PC-9 (cell line): ENCODE results near the gene HOMER3. TPM values are rescaled to one million over a fixed set of nuclear protein-coding genes. Genes with fewer than 3 reads are reported as not detected.

ENCODE experiments used
- BruUV-seq: library from RNA; stranded (reverse); fragments of 400-500 nt; replicated peaks from 2 replicates; lab custom pipeline; 2021; lab: Mats Ljungman, UMichigan
- CTCF ChIA-PET: fragments of 300-600 bp; sonication (Branson Sonifier 250); formaldehyde crosslinking; loops from one replicate; lab custom pipeline; 2022; ENCODE audit warnings: antibody characterized with exemption; lab: Charles Lee
- POLR2A ChIA-PET: fragments of 300-600 bp; sonication (Branson Sonifier 250); formaldehyde crosslinking; loops from one replicate; lab custom pipeline; 2022; ENCODE audit warnings: antibody characterized with exemption; ENCODE audit not compliant: unreplicated experiment; lab: Charles Lee
- DNase-seq, 2 experiments: peaks; one replicate each; pipeline versions ENCODE4 v3.0.0 to v3.0.0-alpha.2; 2015 to 2022; ENCODE audit warnings: mixed read lengths in 1 of 2
- H2AFZ ChIP-seq: fragments of 200-600 bp; sonication (generic); 2 replicates; pipeline ENCODE4 v1.8.1; 2017; ENCODE audit warnings: antibody characterized with exemption
- H3F3A ChIP-seq: fragments of 200-600 bp; sonication (generic); 2 replicates; pipeline ENCODE4 v1.8.1; 2017; ENCODE audit warnings: antibody characterized with exemption, mild to moderate bottlenecking, low read depth; ENCODE audit not compliant: insufficient read depth
- H3K27ac ChIP-seq: fragments of 200-600 bp; sonication (generic); 2 replicates; pipeline ENCODE4 v1.6.1; 2016; ENCODE audit warnings: mixed run types
- H3K27me3 ChIP-seq: fragments of 200-600 bp; sonication (generic); 2 replicates; pipeline ENCODE4 v1.6.1; 2016; ENCODE audit warnings: low read depth, mixed run types; ENCODE audit not compliant: insufficient read depth
- H3K36me3 ChIP-seq: fragments of 200-600 bp; sonication (generic); 2 replicates; pipeline ENCODE4 v1.6.1; 2016; ENCODE audit warnings: low read depth, mixed run types
- H3K4me1 ChIP-seq: fragments of 200-600 bp; sonication (generic); replicated peaks from 2 replicates; pipeline ENCODE4 v1.6.1; 2016; ENCODE audit warnings: mixed run types; ENCODE audit not compliant: insufficient read depth
- H3K4me2 ChIP-seq: fragments of 200-600 bp; sonication (generic); 2 replicates; pipeline ENCODE4 v1.6.1; 2017; ENCODE audit warnings: mixed run types
- H3K4me3 ChIP-seq: fragments of 200-600 bp; sonication (generic); 2 replicates; pipeline ENCODE4 v1.6.1; 2016; ENCODE audit warnings: mixed run types
- H3K79me2 ChIP-seq: fragments of 200-600 bp; sonication (generic); 2 replicates; pipeline ENCODE4 v1.6.1; 2017; ENCODE audit warnings: low read depth, mixed run types
- H3K9me2 ChIP-seq: fragments of 200-600 bp; sonication (generic); 2 replicates; pipeline ENCODE4 v1.8.1; 2017; ENCODE audit warnings: mild to moderate bottlenecking; ENCODE audit not compliant: insufficient read depth
- H3K9me3 ChIP-seq: fragments of 200-600 bp; sonication (generic); 2 replicates; pipeline ENCODE4 v1.8.1; 2016; ENCODE audit warnings: low read depth; ENCODE audit not compliant: insufficient read depth
- H4K20me1 ChIP-seq: fragments of 200-600 bp; sonication (generic); 2 replicates; pipeline ENCODE4 v1.8.1; 2017; ENCODE audit not compliant: insufficient read depth
- EZH2 ChIP-seq: fragments of 200-600 bp; sonication (generic); IDR thresholded peaks from 2 replicates; pipeline ENCODE4 v1.8.0; 2017; ENCODE audit warnings: antibody characterized with exemption, low read depth
- intact Hi-C: fragments of 100-400 bp; cut with micrococcal nuclease; formaldehyde crosslinking; loops from one replicate; pipeline ENCODE4 v1.10.0; 2022; ENCODE audit not compliant: unreplicated experiment
- total RNA-seq: library from RNA; stranded (reverse); gene quantifications from 2 replicates; pipeline ENCODE4 v1.2.3, GENCODE V29; 2021
- TF ChIP-seq, protein P1 (sequence below): fragments of 200-600 bp; sonication (generic); conservative IDR thresholded peaks from 2 replicates; pipeline ENCODE4 v1.6.1; 2017; ENCODE audit warnings: mixed run types, antibody characterized with exemption, mild to moderate bottlenecking, moderate library complexity

HOMER3 gene
- total RNA-seq, 1 experiment from 2014 or later = 55.7 TPM

- no peaks in the 10 kb centered on the region for H3K4me1 ChIP-seq
- ChIA-PET CTCF (interaction anchor here (0.6 kb wide), 1 partner anchor 252 kb away, joined by 7 read pairs; no protein-coding TSS in a partner anchor), POLR2A (interaction anchor here (0.6 kb wide), 1 partner anchor 325 kb away, joined by 4 read pairs; no protein-coding TSS in a partner anchor)
- intact Hi-C loops = loop anchor here (2.0 kb wide), 1 partner anchor 91 kb away; no protein-coding TSS in a partner anchor
- no TSS peak for BruUV-seq
- H3K9me2 ChIP-seq = no peaks in the 10 kb centered on the region
- no peaks in the 10 kb centered on the region for H3K9me3 ChIP-seq
- H3K4me2 ChIP-seq = peak within 1 kb of the TSS; percentile 92
- peak within 1 kb of the TSS; percentile 67 for H3K4me3 ChIP-seq
- H3K27ac ChIP-seq = no peak within 1 kb of the TSS
- no peaks in the 10 kb centered on the region for H3K27me3 ChIP-seq
- DNase-seq = no peak
- H3K79me2 ChIP-seq = no peaks in the 10 kb centered on the region
- peaks cover 6% of the 10 kb centered on the region; the same call in 1 of the 2 replicates for H3K36me3 ChIP-seq
- H3F3A ChIP-seq = peaks cover 28% of the 10 kb centered on the region
- H2AFZ ChIP-seq = peak within 1 kb of the TSS; percentile 93
- peaks cover 6% of the 10 kb centered on the region for H4K20me1 ChIP-seq
- TF ChIP-seq EZH2 = no peak
- TF ChIP-seq, protein P1, sequence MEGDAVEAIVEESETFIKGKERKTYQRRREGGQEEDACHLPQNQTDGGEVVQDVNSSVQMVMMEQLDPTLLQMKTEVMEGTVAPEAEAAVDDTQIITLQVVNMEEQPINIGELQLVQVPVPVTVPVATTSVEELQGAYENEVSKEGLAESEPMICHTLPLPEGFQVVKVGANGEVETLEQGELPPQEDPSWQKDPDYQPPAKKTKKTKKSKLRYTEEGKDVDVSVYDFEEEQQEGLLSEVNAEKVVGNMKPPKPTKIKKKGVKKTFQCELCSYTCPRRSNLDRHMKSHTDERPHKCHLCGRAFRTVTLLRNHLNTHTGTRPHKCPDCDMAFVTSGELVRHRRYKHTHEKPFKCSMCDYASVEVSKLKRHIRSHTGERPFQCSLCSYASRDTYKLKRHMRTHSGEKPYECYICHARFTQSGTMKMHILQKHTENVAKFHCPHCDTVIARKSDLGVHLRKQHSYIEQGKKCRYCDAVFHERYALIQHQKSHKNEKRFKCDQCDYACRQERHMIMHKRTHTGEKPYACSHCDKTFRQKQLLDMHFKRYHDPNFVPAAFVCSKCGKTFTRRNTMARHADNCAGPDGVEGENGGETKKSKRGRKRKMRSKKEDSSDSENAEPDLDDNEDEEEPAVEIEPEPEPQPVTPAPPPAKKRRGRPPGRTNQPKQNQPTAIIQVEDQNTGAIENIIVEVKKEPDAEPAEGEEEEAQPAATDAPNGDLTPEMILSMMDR = no peak
These were observed 45.1 kb downstream of the HOMER3 start, which contains the start of gene CERS1 for GRCh38 chr19:18895824-18896341. CERS1 (minus strand) TSS chr19:18896158; CDS start chr19:18896072, 86 bp downstream.

- ChIA-PET POLR2A (interaction anchor here (0.5 to 0.7 kb wide), 2 partner anchors 45 to 218 kb away, joined by 3 to 5 read pairs; no protein-coding TSS in a partner anchor), CTCF (interaction anchor here (0.6 kb wide), 2 partner anchors 15 to 252 kb away, joined by 7 to 10 read pairs; no protein-coding TSS in a partner anchor)
- H3K9me2 ChIP-seq = no peaks in the 10 kb centered on the region
- no TSS peak for BruUV-seq
- H4K20me1 ChIP-seq = peaks cover 5% of the 10 kb centered on the region; the same call in 1 of the 2 replicates
- H3K36me3 ChIP-seq = peaks cover 6% of the 10 kb centered on the region; the same call in 1 of the 2 replicates
- intact Hi-C loops = loop anchor here (2.0 kb wide), 1 partner anchor 92 kb away; no protein-coding TSS in a partner anchor
- DNase-seq = peak; percentile 68 to 71
- H3K4me2 ChIP-seq = peak overlapping the region; percentile 92
- peaks cover 23% of the 10 kb centered on the region for H3F3A ChIP-seq
- no peaks in the 10 kb centered on the region for H3K4me1 ChIP-seq
- peak overlapping the region; percentile 93 for H2AFZ ChIP-seq
- H3K27me3 ChIP-seq = no peaks in the 10 kb centered on the region
- no peaks in the 10 kb centered on the region for H3K9me3 ChIP-seq
- no peaks in the 10 kb centered on the region for H3K79me2 ChIP-seq
- peak overlapping the region; percentile 67 for H3K4me3 ChIP-seq
- TF ChIP-seq, protein P1 = peak; percentile 70
- no peak for TF ChIP-seq EZH2
- H3K27ac ChIP-seq = no peak overlapping the region
These were observed 45.8 kb downstream of the HOMER3 start for GRCh38 chr19:18895038-18895823.
